Measurements from ENCODE around the gene MYCN. TPM values are rescaled to one million over a fixed set of nuclear protein-coding genes. Genes with fewer than 3 reads are reported as not detected.

The MYCN gene
- polyA plus RNA-seq, 1 of the 3 experiments (the other 2 are of a cell fraction): 0.03 TPM

- no peaks in the 10 kb centered on the region for H3K79me2 ChIP-seq (ENCODE audit: insufficient read depth)
- no peak overlapping the region for H2AFZ ChIP-seq (ENCODE audit: low read depth)
- no peaks in the 10 kb centered on the region for H3K36me3 ChIP-seq (replicated peaks in 1 of 2; ENCODE audit: control insufficient read depth in 1 of 2, insufficient read depth in 2 of 2, low read length in 1 of 2)
- no peak overlapping the region for H3K4me3 ChIP-seq (ENCODE audit: low read depth in 2 of 2, low read length in 1 of 2)
- no peak overlapping the region for H3K4me2 ChIP-seq
- H3K27me3 ChIP-seq (ENCODE audit: insufficient read depth): no peaks in the 10 kb centered on the region
- ChIA-PET POLR2A (no interaction called here), CTCF (interaction anchor here (0.6 to 2.7 kb wide), 5 partner anchors 10 to 555 kb away, joined by 3 to 9 read pairs (median 4); no protein-coding TSS in a partner anchor)
- DNase-seq: no peak
- WGBS (ENCODE audit: low lambda C conversion rate): 24% methylated on average over 6 of the region's 6 CpGs
- no peaks in the 10 kb centered on the region for H3K9me3 ChIP-seq
- peaks cover 0 to 3% of the 10 kb centered on the region in 2 experiments; a peak in 1 of 4 replicates for H3K4me1 ChIP-seq (ENCODE audit: control insufficient read depth in 1 of 2, insufficient read depth in 2 of 2, low read depth in 1 of 2, low read length in 1 of 2)
- H3K27ac ChIP-seq (ENCODE audit: low read depth in 2 of 2, low read length in 1 of 2): no peak overlapping the region
- no peaks in the 10 kb centered on the region for H3K9me2 ChIP-seq
- no peaks in the 10 kb centered on the region for H4K20me1 ChIP-seq (ENCODE audit: insufficient read depth)
- no peak overlapping the region for H3K9ac ChIP-seq
- no peak for TF ChIP-seq RXRA (IDR thresholded peaks at IDR 0.05; ENCODE audit: borderline replicate concordance, low read depth)
- TF ChIP-seq POLR2AphosphoS5 (IDR thresholded peaks at IDR 0.05; ENCODE audit: low read depth, low read length): no peak
- H3F3A ChIP-seq (replicated peaks; ENCODE audit: insufficient read depth): no peaks in the 10 kb centered on the region
Observed at GRCh38 chr2:15953891-15954680, 13.7 kb downstream of the MYCN start.

GRCh38 chr2:15954761-15955160 lies 14.4 kb downstream of the MYCN start:
- no peaks in the 10 kb centered on the region for H3K9me2 ChIP-seq
- no peak overlapping the region for H3K27ac ChIP-seq (ENCODE audit: low read depth in 2 of 2, low read length in 1 of 2)
- ChIA-PET POLR2A (no interaction called here), CTCF (interaction anchor here (0.6 to 2.7 kb wide), 5 partner anchors 11 to 554 kb away, joined by 3 to 9 read pairs (median 4); no protein-coding TSS in a partner anchor)
- no peak overlapping the region for H3K4me2 ChIP-seq
- H3K36me3 ChIP-seq (replicated peaks in 1 of 2; ENCODE audit: control insufficient read depth in 1 of 2, insufficient read depth in 2 of 2, low read length in 1 of 2): no peaks in the 10 kb centered on the region
- no peaks in the 10 kb centered on the region for H4K20me1 ChIP-seq (ENCODE audit: insufficient read depth)
- 44% methylated on average over 8 of the region's 8 CpGs for WGBS (ENCODE audit: low lambda C conversion rate)
- no peaks in the 10 kb centered on the region for H3F3A ChIP-seq (replicated peaks; ENCODE audit: insufficient read depth)
- TF ChIP-seq USF1 (IDR thresholded peaks at IDR 0.05; ENCODE audit: borderline replicate concordance, low read depth) (no peak), SIN3A (IDR thresholded peaks at IDR 0.05; ENCODE audit: borderline replicate concordance, low read depth, low read length) (no peak), NFIC (IDR thresholded peaks at IDR 0.05; ENCODE audit: borderline replicate concordance) (no peak), RXRA (IDR thresholded peaks at IDR 0.05; ENCODE audit: borderline replicate concordance, low read depth) (no peak), FOSL2 (IDR thresholded peaks at IDR 0.05; ENCODE audit: borderline replicate concordance, low read depth) (no peak), FOXJ3 (CRISPR knock-in tag; IDR thresholded peaks at IDR 0.05) (no peak)
- H2AFZ ChIP-seq (ENCODE audit: low read depth): no peak overlapping the region
- H3K79me2 ChIP-seq (ENCODE audit: insufficient read depth): no peaks in the 10 kb centered on the region
- no peak overlapping the region for H3K9ac ChIP-seq
- no peaks in the 10 kb centered on the region for H3K27me3 ChIP-seq (ENCODE audit: insufficient read depth)
- DNase-seq: no peak
- no peaks in the 10 kb centered on the region for H3K9me3 ChIP-seq
- no peak overlapping the region for H3K4me3 ChIP-seq (ENCODE audit: low read depth in 2 of 2, low read length in 1 of 2)
- peaks cover 0 to 3% of the 10 kb centered on the region in 2 experiments; a peak in 1 of 4 replicates for H3K4me1 ChIP-seq (ENCODE audit: control insufficient read depth in 1 of 2, insufficient read depth in 2 of 2, low read depth in 1 of 2, low read length in 1 of 2)

- Histone ChIP-seq H3K4me3 (ENCODE audit: low read depth in 2 of 2, low read length in 1 of 2) (no peak overlapping the region), H3K9me2 (no peaks in the 10 kb centered on the region), H3K4me1 (ENCODE audit: control insufficient read depth in 1 of 2, insufficient read depth in 2 of 2, low read depth in 1 of 2, low read length in 1 of 2) (no peaks in the 10 kb centered on the region; a peak in 1 of 4 replicates), H3K9me3 (no peaks in the 10 kb centered on the region), H3K36me3 (replicated peaks in 1 of 2; ENCODE audit: control insufficient read depth in 1 of 2, insufficient read depth in 2 of 2, low read length in 1 of 2) (no peaks in the 10 kb centered on the region), H4K20me1 (ENCODE audit: insufficient read depth) (no peaks in the 10 kb centered on the region), H3K79me2 (ENCODE audit: insufficient read depth) (no peaks in the 10 kb centered on the region), H3F3A (replicated peaks; ENCODE audit: insufficient read depth) (no peaks in the 10 kb centered on the region), H3K4me2 (no peak overlapping the region), H3K27ac (ENCODE audit: low read depth in 2 of 2, low read length in 1 of 2) (no peak overlapping the region), H3K9ac (no peak overlapping the region), H2AFZ (ENCODE audit: low read depth) (no peak overlapping the region), H3K27me3 (ENCODE audit: insufficient read depth) (no peaks in the 10 kb centered on the region)
- ChIA-PET POLR2A (no interaction called here), CTCF (interaction anchor here (0.7 to 1.9 kb wide), 4 partner anchors 10 to 264 kb away, joined by 3 to 9 read pairs (median 3); no protein-coding TSS in a partner anchor)
- WGBS (ENCODE audit: low lambda C conversion rate): 36% methylated on average over 7 of the region's 7 CpGs
- no peak for TF ChIP-seq FOXJ3 (CRISPR knock-in tag; IDR thresholded peaks at IDR 0.05)
- TF ChIP-seq SMC3 (IDR thresholded peaks at IDR 0.05; ENCODE audit: low read depth, low read length): no peak
- TF ChIP-seq RAD21 (IDR thresholded peaks at IDR 0.05; ENCODE audit: low read length): no peak
- no peak for TF ChIP-seq RFX5 (IDR thresholded peaks at IDR 0.05; ENCODE audit: low read length)
- TF ChIP-seq JUND (IDR thresholded peaks at IDR 0.05): no peak
- TF ChIP-seq RXRA (IDR thresholded peaks at IDR 0.05; ENCODE audit: borderline replicate concordance, low read depth): no peak
- no peak for TF ChIP-seq GABPA (IDR thresholded peaks at IDR 0.05; ENCODE audit: low read depth)
- no peak for TF ChIP-seq CHD2 (IDR thresholded peaks at IDR 0.05; ENCODE audit: low read length, partially characterized antibody)
- no peak for TF ChIP-seq SIN3A (IDR thresholded peaks at IDR 0.05; ENCODE audit: borderline replicate concordance, low read depth, low read length)
- DNase-seq: no peak
Observed at GRCh38 chr2:15955232-15955988, 15.1 kb downstream of the MYCN start.
